ENCODE measurements around the gene RRAS.

RRAS gene

DNA sequence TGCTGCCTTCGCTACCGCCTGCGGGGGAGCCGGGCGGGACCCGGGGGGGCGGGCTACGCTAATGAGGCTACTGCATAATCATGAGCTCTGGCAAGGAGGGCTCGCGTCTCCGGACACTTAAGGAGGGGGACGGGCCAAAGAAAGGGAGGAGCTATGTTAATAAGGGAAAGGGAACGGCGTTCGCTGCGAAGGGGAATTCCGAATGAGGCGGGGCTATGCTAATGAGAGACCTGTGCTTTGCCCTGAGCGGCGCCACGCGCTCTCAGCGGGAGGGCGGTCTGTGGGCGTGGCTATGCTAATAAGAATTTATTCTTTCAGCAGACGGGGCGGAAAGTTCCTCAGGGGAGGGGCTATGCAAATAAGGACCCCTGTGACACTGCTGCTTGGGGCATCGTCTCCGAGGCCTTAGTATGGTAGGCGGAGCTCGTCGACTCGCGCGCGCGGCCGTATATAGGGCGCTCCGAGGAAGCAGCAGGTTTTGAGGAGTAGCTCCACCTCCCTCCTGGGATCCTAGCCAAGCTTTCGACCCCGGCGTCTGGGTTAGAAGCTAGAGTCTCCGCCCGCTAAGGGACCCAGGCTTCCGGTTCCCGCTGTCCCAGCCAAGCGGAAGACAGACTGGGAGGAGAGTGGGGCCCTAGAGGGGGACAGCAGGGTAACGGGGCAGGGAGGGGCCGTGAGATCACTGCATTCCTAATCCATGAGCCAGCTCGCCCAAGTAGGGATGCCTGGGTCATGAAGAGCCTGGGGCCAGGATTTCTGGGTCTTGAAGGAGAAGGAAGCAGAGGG lies at the start of gene RRAS:
Gene RRAS, minus strand, starts transcription at position 31 of the 786 bp plus-strand sequence. CDS start 45 bp downstream, outside the sequence.
- no peaks in the 10 kb centered on the region for H3K27me3 ChIP-seq (ENCODE audit: low read depth)
- peaks cover 24% of the 10 kb centered on the region for H3K4me1 ChIP-seq
- peak; percentile 100 for DNase-seq (ENCODE audit: low spot score in 2 of 2)
- H3K4me3 ChIP-seq, result peak within 1 kb of the TSS; percentile 82
- H3K9me3 ChIP-seq, result no peaks in the 10 kb centered on the region
- in situ Hi-C loops (cut with MboI; ENCODE audit: low sequenced_read_pairs), result no loop called here
- H3K36me3 ChIP-seq (replicated peaks), result peaks cover 3% of the 10 kb centered on the region

DNA sequence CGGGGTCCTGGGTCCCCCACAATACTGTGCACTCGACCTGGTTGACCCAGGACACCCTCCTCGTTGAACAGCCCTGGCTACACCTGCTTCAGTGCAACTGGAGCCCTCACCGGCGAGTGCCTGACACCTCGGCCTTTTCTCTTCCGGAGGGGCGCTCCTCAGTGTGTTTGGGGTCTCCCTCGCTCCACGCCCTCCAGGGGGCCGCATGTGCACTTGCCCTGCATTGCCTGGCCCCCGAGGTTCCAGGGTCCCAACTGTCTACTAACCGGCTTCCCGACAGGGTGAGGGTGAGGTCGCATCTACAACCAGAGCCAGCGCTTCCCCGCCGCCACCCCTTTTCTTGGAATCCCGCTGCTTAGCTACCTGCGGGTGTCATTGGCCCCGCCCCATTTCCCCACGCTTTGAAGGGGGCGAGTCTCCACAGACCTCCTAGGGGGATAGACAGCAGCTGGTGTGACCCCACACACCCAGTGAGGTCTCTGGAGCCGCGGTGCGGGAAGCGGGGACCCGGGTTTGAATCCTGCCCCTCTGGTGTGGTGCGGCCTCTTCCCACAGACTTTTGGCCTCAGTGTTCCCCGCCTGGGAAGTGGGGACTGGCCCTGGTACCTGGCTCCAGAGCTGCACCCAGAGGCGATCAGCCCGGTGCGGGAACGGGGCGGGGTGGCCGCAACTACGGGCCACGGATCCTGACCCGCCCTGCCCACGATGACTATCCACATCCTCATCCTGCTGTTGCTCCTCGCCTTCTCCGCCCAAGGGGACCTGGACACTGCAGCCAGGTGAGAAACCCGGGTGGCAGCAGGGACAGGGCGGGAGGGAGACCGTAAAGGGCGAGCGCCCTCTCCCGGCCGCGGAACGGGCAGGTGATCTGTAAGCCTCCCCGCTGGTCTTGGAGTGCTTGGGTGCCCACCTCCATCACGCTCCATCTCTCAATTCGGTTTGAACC lies 49.5 kb upstream of the RRAS start, which contains the start of gene ADM5:
Gene ADM5, plus strand, starts transcription at position 462 of the 946 bp plus-strand sequence. Its CDS starts 244 bp downstream, at position 706.
- H3K4me1 ChIP-seq, result no peaks in the 10 kb centered on the region
- in situ Hi-C loops (cut with MboI; ENCODE audit: low sequenced_read_pairs), result no loop called here
- no peak within 1 kb of the TSS for H3K4me3 ChIP-seq
- no peak for DNase-seq (ENCODE audit: low spot score in 2 of 2)
- peaks cover 35% of the 10 kb centered on the region for H3K36me3 ChIP-seq (replicated peaks)
- no peaks in the 10 kb centered on the region for H3K9me3 ChIP-seq
- H3K27me3 ChIP-seq (ENCODE audit: low read depth), result no peaks in the 10 kb centered on the region

DNA sequence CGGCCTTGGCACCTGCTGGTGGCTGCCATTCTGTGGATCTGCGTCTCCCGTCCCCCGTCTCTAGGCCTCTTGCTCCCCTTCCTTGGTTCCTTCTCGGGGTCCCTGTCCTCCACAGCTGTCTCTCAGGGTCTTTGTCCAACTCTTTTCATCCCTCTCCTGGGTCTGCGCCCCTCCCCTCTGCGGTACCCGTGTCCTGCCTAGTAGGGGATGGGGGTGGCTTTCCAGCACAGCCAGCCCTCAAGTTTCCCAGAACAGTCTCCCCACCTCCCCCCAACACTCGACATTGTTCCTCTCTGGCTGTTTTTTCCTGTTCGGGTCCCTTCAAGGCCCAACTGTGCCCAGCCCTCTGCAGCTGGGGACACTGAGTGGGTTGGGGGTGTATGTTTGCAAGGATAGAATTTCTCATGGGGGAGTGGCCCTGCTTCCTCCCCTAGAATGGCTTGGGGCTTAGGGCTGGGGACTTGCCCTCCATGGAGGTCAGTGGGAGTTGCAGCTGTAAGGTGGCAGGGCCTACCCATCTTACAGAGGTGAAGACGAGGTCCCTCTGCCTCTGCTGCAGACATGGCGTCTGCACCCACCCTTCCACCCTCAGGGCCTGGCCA lies 48.7 kb upstream of the RRAS start:
- no peak overlapping the region for H3K4me3 ChIP-seq
- no peaks in the 10 kb centered on the region for H3K27me3 ChIP-seq (ENCODE audit: low read depth)
- no peaks in the 10 kb centered on the region for H3K4me1 ChIP-seq
- H3K9me3 ChIP-seq, result no peaks in the 10 kb centered on the region
- H3K36me3 ChIP-seq (replicated peaks), result peaks cover 43% of the 10 kb centered on the region
- in situ Hi-C loops (cut with MboI; ENCODE audit: low sequenced_read_pairs), result no loop called here
- no peak for DNase-seq (ENCODE audit: low spot score in 2 of 2)

DNA sequence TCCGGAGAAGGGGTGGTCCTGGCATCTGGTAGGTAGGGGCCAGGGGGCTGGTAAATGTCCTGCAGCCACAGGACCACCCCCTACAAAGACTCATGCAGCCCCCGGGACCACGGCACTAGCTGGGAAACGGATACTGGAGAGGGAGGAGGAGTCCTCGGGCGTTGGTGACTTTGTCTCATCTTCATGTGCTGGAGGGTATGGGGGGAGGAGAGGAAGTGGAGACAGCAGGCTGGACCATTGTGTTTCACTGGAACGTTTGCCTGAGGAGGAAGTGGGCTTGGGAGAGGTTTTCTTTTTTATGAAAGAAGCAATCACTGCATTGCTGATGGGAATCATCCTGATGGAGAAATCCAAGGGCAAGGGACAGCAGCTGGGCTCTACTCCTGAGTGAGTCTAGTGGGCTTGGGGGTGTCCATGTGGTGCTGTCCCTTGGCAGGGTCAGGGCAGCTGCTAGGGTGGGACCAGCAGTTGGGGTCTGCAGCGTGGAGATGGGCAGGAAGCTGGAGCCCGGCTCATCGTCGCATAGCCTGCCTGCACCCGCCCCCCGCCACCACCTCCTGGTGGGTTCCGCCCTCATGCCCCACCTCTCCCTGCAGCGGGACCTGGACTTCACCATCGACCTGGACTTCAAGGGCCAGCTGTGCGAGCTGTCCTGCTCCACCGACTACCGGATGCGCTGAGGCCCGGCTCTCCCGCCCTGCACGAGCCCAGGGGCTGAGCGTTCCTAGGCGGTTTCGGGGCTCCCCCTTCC lies 47.8 kb upstream of the RRAS start:
- H3K4me1 ChIP-seq, result no peaks in the 10 kb centered on the region
- H3K9me3 ChIP-seq, result no peaks in the 10 kb centered on the region
- in situ Hi-C loops (cut with MboI; ENCODE audit: low sequenced_read_pairs), result no loop called here
- peaks cover 50% of the 10 kb centered on the region for H3K36me3 ChIP-seq (replicated peaks)
- H3K4me3 ChIP-seq, result no peak overlapping the region
- DNase-seq (ENCODE audit: low spot score in 2 of 2), result no peak
- H3K27me3 ChIP-seq (ENCODE audit: low read depth), result no peaks in the 10 kb centered on the region

DNA sequence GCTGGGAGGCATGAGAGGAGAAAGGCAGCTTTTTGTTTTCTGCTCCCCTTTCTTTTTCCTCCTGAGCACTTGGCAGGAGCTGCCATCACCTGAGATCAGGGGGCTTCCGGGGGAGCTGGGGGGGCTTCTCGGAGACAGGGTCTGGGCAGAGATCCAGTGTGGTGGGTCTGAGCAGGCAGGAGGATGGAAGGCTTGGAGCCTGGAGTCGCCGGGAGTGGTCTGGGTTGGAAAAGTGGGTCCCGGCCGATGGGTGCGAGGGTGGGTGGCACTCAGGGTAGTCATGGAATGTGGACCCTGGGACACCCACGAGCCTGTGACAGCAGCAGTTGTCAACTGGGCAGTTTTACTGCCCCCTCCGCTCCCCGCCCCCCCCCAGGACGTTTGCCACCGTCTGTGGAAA lies 47.2 kb upstream of the RRAS start:
- H3K27me3 ChIP-seq (ENCODE audit: low read depth), result no peaks in the 10 kb centered on the region
- H3K4me1 ChIP-seq, result no peaks in the 10 kb centered on the region
- in situ Hi-C loops (cut with MboI; ENCODE audit: low sequenced_read_pairs), result no loop called here
- no peaks in the 10 kb centered on the region for H3K9me3 ChIP-seq
- H3K4me3 ChIP-seq, result no peak overlapping the region
- DNase-seq (ENCODE audit: low spot score in 2 of 2), result no peak
- H3K36me3 ChIP-seq (replicated peaks), result peaks cover 56% of the 10 kb centered on the region

DNA sequence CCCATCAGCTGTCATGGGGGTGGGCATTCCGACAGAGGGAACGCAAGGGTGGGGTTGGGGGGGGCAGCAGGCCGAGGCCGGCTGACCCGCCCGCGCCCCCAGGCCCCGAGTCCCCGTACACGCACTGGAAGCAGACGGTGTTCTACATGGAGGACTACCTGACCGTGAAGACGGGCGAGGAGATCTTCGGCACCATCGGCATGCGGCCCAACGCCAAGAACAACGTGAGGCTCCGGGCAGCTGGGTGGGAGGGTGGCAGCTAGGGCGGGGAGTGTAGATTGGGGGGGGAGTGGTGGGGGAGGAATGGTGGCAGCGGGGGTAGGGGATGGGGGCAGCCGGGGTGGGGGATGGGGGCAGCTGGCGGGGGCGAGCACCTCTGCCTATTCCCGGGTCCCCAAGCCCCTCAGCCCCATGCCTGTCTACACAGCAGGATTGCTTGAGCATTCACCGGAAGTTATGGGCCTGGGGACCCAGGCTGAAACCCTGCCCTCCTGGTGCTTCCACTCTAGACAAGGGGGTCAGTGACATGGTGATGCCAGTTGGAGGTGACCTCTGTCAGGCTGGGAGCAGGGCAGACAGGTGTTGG lies 46.7 kb upstream of the RRAS start:
- no peaks in the 10 kb centered on the region for H3K27me3 ChIP-seq (ENCODE audit: low read depth)
- in situ Hi-C loops (cut with MboI; ENCODE audit: low sequenced_read_pairs), result no loop called here
- no peak for DNase-seq (ENCODE audit: low spot score in 2 of 2)
- H3K4me3 ChIP-seq, result no peak overlapping the region
- no peaks in the 10 kb centered on the region for H3K9me3 ChIP-seq
- peaks cover 61% of the 10 kb centered on the region for H3K36me3 ChIP-seq (replicated peaks)
- H3K4me1 ChIP-seq, result no peaks in the 10 kb centered on the region

DNA sequence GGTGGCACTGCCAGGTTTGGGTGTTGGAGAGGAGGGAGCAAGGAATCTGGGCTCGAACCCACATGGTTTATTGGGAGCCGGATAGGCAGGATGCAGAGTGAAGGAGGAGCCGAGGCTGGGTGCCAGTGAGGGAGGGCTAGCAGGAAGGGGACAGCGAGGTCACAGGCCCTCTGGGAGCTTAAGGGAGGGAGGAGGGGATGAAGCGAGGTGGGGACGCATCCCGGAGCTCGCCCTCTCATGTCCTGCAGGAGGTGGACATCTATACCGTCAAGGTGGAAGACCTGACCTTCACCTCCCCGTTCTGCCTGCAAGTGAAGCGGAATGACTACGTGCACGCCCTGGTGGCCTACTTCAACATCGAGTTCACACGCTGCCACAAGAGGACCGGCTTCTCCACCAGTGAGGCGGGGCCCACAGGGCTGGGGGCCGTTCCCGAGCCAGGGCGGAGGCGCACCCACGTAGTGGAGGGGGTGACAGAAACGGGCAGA lies 45.9 kb upstream of the RRAS start:
- no peak for DNase-seq (ENCODE audit: low spot score in 2 of 2)
- H3K9me3 ChIP-seq, result no peaks in the 10 kb centered on the region

DNA sequence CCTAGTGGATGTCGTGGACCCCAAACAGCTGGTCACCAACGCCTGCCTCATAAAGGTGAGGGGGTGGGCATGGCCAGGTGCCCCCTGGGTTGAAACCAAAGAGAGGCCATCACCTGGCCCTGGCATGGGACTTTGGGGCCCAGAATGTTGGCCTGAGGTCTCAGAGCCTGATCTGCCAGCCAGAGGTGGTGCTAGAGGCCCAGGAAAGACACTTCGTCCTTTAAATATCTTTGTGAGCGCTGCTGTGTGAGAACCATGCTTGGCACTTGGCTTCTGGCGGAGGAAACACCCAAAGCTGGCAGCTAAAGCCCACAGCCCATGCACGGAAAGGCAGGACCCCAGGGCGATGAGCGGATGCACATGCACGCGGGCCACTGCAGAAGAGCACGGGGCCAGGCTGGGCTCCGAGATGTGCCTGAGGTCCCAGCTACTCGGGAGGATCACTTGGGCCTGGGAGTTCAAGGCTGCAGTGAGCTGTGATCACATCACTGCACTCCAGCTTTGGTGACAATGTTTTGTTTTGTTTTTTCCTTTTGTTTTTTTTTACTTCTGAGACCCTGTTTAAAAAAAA lies 45.1 kb upstream of the RRAS start:
- Histone ChIP-seq H3K4me1 (peaks cover 5% of the 10 kb centered on the region), H3K36me3 (replicated peaks) (peaks cover 65% of the 10 kb centered on the region), H3K9me3 (no peaks in the 10 kb centered on the region), H3K4me3 (no peak overlapping the region), H3K27me3 (ENCODE audit: low read depth) (no peaks in the 10 kb centered on the region)
- no peak for DNase-seq (ENCODE audit: low spot score in 2 of 2)
- in situ Hi-C loops (cut with MboI; ENCODE audit: low sequenced_read_pairs), result loop anchor here (5.0 kb wide), 1 partner anchor 188 kb away; the partner anchor contains the start of gene RPS11

More for the DNA sequence above, 45.9 kb upstream of the RRAS start:
- Histone ChIP-seq H3K36me3 (replicated peaks) (peaks cover 68% of the 10 kb centered on the region), H3K4me3 (no peak overlapping the region), H3K27me3 (ENCODE audit: low read depth) (no peaks in the 10 kb centered on the region), H3K4me1 (no peaks in the 10 kb centered on the region)
- in situ Hi-C loops (cut with MboI; ENCODE audit: low sequenced_read_pairs), result no loop called here

DNA sequence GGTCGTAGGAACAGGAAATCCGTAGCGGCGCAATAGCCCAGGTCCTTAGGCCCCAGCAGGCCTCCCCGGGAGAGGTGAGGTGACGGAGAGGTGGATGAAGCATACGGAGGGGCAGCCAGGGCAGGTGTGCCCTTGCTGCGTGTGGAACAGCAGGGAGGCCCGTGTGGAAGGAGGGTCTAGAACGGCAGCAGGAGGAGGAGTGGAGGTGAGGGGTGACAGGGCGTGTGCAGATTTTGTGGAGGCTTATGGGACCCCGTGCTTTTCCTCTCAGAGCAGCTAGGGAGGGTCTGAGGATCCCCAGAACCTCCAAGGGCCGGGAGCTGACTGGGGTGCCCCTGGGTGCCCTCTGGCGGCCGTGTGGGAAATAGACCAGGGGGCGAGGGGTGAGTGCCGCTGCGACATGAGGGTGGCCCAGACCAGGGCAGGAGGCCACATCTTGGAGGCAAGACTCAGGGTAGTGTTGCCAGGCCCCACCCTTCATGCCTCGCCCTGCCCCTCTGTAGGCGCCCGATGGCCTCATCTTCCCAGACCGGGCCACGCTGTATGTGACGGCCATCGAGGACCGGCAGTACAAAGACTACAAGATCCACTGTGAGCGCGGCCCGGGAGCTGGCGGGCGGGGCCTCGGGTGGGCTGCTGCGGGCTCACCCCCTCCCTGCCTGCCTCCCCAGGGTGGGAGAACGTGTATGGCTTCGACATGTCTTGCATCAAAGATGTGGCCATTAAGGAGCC lies 44.5 kb upstream of the RRAS start:
- H3K4me3 ChIP-seq, result no peak overlapping the region
- in situ Hi-C loops (cut with MboI; ENCODE audit: low sequenced_read_pairs), result loop anchor here (5.0 kb wide), 1 partner anchor 187 kb away; the partner anchor contains the start of gene RPS11
- peaks cover 11% of the 10 kb centered on the region for H3K4me1 ChIP-seq
- peaks cover 62% of the 10 kb centered on the region for H3K36me3 ChIP-seq (replicated peaks)
- DNase-seq (ENCODE audit: low spot score in 2 of 2), result peak in 1 of 2 experiments; percentile 59
- H3K27me3 ChIP-seq (ENCODE audit: low read depth), result no peaks in the 10 kb centered on the region
- no peaks in the 10 kb centered on the region for H3K9me3 ChIP-seq

DNA sequence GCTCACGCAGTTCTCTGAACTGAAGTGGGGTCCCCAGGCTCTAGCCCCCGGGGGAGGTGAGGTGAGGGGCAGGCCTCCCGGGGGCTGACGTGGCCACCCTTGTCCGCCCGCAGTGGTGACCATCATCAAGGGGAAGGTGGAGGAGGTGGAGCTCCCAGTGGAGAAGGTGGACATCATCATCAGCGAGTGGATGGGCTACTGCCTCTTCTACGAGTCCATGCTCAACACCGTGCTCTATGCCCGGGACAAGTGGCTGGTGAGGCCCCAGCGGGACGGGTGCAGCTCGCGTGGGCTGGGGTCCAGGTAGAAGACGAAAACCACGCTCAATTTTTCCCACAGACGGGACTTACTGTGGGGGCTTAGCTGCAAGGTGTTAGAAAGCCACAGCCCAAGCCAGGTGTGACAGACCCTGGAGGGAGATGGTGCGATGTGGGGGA lies 43.9 kb upstream of the RRAS start:
- no peaks in the 10 kb centered on the region for H3K9me3 ChIP-seq
- H3K4me1 ChIP-seq, result peaks cover 16% of the 10 kb centered on the region
- no peak overlapping the region for H3K4me3 ChIP-seq
- no peaks in the 10 kb centered on the region for H3K27me3 ChIP-seq (ENCODE audit: low read depth)
- DNase-seq (ENCODE audit: low spot score in 2 of 2), result no peak
- H3K36me3 ChIP-seq (replicated peaks), result peaks cover 61% of the 10 kb centered on the region
- in situ Hi-C loops (cut with MboI; ENCODE audit: low sequenced_read_pairs), result loop anchor here (5.0 kb wide), 1 partner anchor 187 kb away; the partner anchor contains the start of gene RPS11

DNA sequence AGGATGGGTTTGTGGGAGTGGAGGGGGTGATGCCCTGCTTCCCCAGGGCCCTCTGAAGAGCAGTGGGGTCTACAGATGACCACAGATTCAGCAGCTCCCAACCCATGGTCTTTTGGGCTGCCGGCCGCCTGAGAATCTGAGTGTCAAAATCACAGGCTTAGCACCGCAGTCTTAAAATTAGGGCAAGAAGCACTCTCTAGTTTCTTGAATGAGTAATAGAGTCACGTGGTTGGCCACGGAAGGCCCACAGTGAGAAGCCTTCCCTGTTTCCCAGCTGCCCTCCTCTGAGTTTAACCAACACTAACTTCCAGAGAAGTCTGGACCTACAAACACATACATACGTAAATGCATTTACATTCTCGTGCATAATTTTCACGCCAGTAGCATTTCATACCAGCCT lies 42.3 kb upstream of the RRAS start:
- H3K4me3 ChIP-seq, result no peak overlapping the region
- in situ Hi-C loops (cut with MboI; ENCODE audit: low sequenced_read_pairs), result loop anchor here (5.0 kb wide), 1 partner anchor 185 kb away; the partner anchor contains the start of gene RPS11
- H3K4me1 ChIP-seq, result peaks cover 18% of the 10 kb centered on the region
- peaks cover 53% of the 10 kb centered on the region for H3K36me3 ChIP-seq (replicated peaks)
- H3K9me3 ChIP-seq, result no peaks in the 10 kb centered on the region
- no peak for DNase-seq (ENCODE audit: low spot score in 2 of 2)
- no peaks in the 10 kb centered on the region for H3K27me3 ChIP-seq (ENCODE audit: low read depth)

DNA sequence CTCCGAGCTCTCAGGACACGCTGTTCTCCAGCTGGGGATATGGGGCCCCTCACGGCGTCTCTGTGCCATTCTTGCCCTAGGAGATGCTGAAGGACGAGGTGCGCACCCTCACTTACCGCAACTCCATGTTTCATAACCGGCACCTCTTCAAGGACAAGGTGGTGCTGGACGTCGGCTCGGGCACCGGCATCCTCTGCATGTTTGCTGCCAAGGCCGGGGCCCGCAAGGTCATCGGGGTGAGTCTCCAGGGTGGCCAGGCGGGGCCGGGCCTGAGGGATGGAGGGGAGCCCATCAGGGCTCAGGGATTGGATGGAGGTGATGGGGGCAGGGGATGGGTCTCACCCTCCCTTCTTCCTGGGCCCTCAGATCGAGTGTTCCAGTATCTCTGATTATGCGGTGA lies 41.9 kb upstream of the RRAS start:
- Histone ChIP-seq H3K4me1 (peaks cover 18% of the 10 kb centered on the region), H3K36me3 (replicated peaks) (peaks cover 53% of the 10 kb centered on the region), H3K9me3 (no peaks in the 10 kb centered on the region), H3K27me3 (ENCODE audit: low read depth) (no peaks in the 10 kb centered on the region), H3K4me3 (no peak overlapping the region)
- DNase-seq (ENCODE audit: low spot score in 2 of 2), result no peak
- in situ Hi-C loops (cut with MboI; ENCODE audit: low sequenced_read_pairs), result loop anchor here (5.0 kb wide), 1 partner anchor 185 kb away; the partner anchor contains the start of gene RPS11
